22Rv1 (cell line): ENCODE measurements around the gene MSMB.

Experiments used
- CTCF ChIP-seq: fragments of 450-650 bp; IDR thresholded peaks from 2 replicates; pipeline ENCODE4 v1.5.1; 2017; ENCODE audit warnings: mild to moderate bottlenecking
- ZFX ChIP-seq: fragments of 450-650 bp; IDR thresholded peaks from 2 replicates; pipeline ENCODE4 v1.6.1; 2017; ENCODE audit warnings: antibody characterized with exemption, borderline replicate concordance

GRCh38 chr10:46012746-46013145 is 33.3 kb downstream of the MSMB start:
- TF ChIP-seq CTCF: no peak
- no peak for TF ChIP-seq ZFX
